IPS DF 19.7 (cell line): Measurements from ENCODE around the gene PDE4D.

Source experiments
- DNase-seq: peaks from one replicate; pipeline ENCODE4 v3.0.0-alpha.2; 2013; ENCODE audit warnings: low read depth, low spot score

The PDE4D gene

GRCh38 chr5:59367791-59368394 lies 525.6 kb downstream of the PDE4D start:
- DNase-seq, result peak; percentile 48

- no peak for DNase-seq
These were observed 526.7 kb downstream of the PDE4D start for GRCh38 chr5:59366784-59367183.

- DNase-seq, result no peak
These were observed 531.1 kb downstream of the PDE4D start for GRCh38 chr5:59362438-59362837.

DNA sequence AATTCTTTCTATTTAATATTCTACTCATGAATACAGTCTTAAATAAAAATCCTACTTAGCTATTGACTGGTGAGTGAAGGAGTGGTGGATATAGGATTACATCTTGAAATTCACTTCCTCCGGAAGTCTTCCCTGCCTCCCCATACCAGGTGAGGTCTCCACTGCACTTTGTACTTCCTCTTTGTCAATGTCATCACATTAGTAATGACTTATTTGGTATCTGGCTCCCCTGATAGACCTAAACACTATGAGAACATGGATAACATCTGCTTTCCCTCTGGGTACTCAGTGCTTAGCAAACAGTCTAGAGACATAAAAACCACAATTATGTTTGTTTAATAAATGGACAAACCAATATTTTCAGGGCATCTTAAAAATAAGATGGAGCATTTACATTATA lies 532.1 kb downstream of the PDE4D start:
- DNase-seq, result no peak

GRCh38 chr5:59360130-59360555 lies 533.4 kb downstream of the PDE4D start:
- DNase-seq, result no peak

- no peak for DNase-seq
These were observed 535.3 kb downstream of the PDE4D start for GRCh38 chr5:59358005-59358861.

GRCh38 chr5:59357381-59357977 lies 536.0 kb downstream of the PDE4D start:
- DNase-seq, result no peak

GRCh38 chr5:59356813-59357380 lies 536.6 kb downstream of the PDE4D start:
- peak; percentile 20 for DNase-seq

GRCh38 chr5:59354811-59355210 lies 538.7 kb downstream of the PDE4D start:
- DNase-seq, result no peak

DNA sequence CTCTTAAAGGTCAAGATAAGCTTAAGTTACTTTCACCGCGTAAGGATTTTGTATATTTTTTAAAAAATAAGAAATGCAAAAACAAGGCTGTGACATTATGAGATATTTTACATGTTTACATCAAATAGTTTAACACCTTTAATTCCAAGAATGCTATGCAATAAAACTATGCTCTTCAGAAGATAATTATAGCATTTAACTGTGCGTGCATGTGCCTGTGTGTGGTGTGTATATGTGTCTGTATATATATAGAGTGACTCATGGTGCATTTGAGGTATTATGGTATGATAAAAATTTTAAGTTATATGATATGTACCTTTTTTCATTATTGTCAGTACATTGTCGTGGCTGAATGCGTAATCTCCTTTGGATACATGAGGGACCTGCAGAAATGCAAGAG lies 539.3 kb downstream of the PDE4D start:
- no peak for DNase-seq

- no peak for DNase-seq
These were observed 542.3 kb downstream of the PDE4D start for GRCh38 chr5:59351076-59351794.

DNA sequence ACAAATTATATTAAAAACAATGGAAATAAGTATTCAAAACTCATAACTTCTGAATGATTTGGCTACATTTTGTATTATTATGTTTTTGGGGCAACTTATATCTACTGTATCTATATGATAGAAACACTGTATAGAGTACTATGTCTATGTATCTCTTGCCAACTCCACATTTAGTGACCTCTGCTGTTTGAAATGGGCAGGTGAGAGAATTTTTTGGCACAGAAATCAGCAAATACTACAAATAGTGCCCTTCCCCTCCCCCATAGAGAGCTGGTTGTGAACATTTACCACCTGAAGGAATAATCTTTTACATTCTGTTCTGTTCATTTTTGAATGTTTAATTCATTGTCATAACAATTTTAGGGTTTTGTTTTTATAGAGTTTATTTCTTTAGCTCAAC lies 545.3 kb downstream of the PDE4D start:
- DNase-seq, result no peak

DNA sequence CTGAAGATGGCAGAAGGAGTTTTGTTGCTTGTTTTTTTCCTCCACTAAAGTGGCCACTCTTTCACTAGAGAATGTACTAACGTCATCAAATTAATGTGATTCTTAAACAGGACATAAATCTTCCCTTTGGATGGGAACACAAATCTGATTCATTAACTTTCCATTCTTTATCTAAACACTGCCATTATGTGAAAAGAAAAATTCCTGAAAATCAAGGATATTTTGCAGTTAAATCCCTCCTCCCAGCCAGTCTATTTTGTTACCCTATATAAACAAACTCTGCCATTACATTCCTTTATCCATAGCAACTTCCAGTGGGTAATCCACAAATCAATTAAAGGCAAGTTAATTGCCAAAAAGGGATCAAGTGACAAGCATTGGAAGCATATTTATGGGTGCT lies 546.5 kb downstream of the PDE4D start:
- no peak for DNase-seq

- DNase-seq, result no peak
These were observed 547.0 kb downstream of the PDE4D start for GRCh38 chr5:59346514-59346913.

GRCh38 chr5:59342181-59342580 lies 551.3 kb downstream of the PDE4D start:
- DNase-seq, result no peak

- DNase-seq, result no peak
These were observed 551.8 kb downstream of the PDE4D start for GRCh38 chr5:59341760-59342159.

DNA sequence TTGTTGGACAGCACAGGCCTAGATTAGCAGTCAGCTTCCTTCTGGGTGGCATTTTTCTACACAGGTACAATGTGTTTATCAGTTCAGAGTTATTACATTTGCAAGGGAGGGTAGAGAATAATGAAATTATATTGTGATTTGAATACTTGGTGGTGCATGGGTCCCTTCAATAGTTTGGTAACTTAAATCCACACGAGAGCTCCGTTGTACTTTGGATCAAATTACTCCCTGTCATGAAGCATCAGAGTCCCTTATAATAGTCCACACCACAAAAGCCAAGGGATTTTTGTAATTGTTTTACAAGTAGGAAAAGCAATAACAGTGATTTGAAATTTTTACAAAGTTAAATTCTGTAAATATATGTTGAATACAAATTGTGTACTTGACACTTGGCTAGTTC lies 552.4 kb downstream of the PDE4D start:
- no peak for DNase-seq

- no peak for DNase-seq
These were observed 552.9 kb downstream of the PDE4D start for GRCh38 chr5:59340637-59341036.

- no peak for DNase-seq
These were observed 556.3 kb downstream of the PDE4D start for GRCh38 chr5:59337240-59337639.

DNA sequence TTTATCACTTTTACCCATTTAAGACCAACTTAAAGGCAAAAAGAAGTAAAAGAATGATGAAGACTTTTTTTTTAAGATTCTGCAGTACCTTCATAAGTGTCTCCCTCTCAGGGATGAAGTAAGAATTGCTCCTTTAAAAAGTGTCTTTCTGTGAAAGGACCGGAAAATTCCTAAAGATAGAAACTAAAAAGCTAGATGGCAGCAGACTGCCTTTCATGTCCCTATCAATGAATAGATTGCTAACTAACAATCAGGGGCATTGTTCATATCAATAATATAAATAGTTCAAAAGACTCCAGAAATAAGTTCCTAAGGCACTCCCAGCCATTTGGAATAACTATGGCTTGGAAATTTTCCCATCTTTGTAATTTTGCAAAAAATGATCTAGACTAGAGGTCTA lies 558.0 kb downstream of the PDE4D start:
- DNase-seq, result no peak

DNA sequence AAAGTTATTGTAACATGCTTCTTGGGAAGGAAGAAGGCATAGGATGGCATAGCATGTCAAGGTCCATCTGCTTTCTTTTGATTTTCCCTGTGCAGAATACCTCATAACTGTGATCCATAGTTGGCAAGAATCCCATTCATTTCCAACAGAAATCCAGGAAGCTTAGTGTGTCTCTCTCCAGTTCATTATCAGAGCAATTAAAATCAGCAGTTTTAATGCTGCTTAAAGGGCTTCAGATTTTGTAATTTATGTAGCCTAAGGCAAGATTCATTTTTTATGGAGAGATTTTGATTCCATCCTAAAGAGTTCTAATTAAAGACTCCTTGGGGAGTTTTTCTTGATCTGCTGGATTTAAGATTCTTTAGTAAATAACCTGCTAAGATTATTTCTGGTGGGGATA lies 560.1 kb downstream of the PDE4D start:
- DNase-seq, result no peak
